HepG2 (cell line): ENCODE measurements around the gene CATSPERD. TPM values are rescaled to one million over a fixed set of nuclear protein-coding genes. Genes with fewer than 3 reads are reported as not detected.

ENCODE experiments used
- CENPBD1 ChIP-seq: sonication (generic); formaldehyde crosslinking; IDR thresholded peaks from 2 replicates; pipeline ENCODE4 v1.8.0; 2022; ENCODE audit warnings: missing genetic modification reagents, low read depth, mild to moderate bottlenecking, borderline replicate concordance
- EZH2 ChIP-seq: conservative IDR thresholded peaks from 2 replicates; pipeline ENCODE4 v1.6.1; 2012; ENCODE audit warnings: mild to moderate bottlenecking, low read depth, low read length, moderate library complexity
- FOSL1 ChIP-seq: sonication (generic); formaldehyde crosslinking; IDR thresholded peaks from 2 replicates; pipeline ENCODE4 v1.9.0; 2021; ENCODE audit warnings: missing genetic modification reagents, borderline replicate concordance
- GATAD2A ChIP-seq: IDR thresholded peaks from 2 replicates; pipeline ENCODE4 v1.6.1; 2016
- HNRNPLL ChIP-seq: fragments of 200-400 bp; formaldehyde crosslinking; IDR thresholded peaks from 2 replicates; pipeline ENCODE4 v1.6.1; 2017; ENCODE audit warnings: mild to moderate bottlenecking, low read depth, low read length; ENCODE audit not compliant: poor library complexity, severe bottlenecking
- NFKBIZ ChIP-seq: IDR thresholded peaks from 2 replicates; pipeline ENCODE4 v1.6.1; 2018; ENCODE audit warnings: missing genetic modification reagents, missing compliant biosample characterization
- SMYD3 ChIP-seq: sonication (generic); formaldehyde crosslinking; IDR thresholded peaks from 2 replicates; pipeline ENCODE4 v1.8.1; 2023; ENCODE audit warnings: mild to moderate bottlenecking, missing genetic modification reagents
- STAT5B ChIP-seq: sonication (generic); formaldehyde crosslinking; IDR thresholded peaks from 2 replicates; pipeline ENCODE4 v1.4.0; 2020; ENCODE audit warnings: missing genetic modification reagents
- TFDP1 ChIP-seq: IDR thresholded peaks from 2 replicates; pipeline ENCODE4 v1.6.1; 2016; ENCODE audit warnings: missing compliant biosample characterization, missing genetic modification reagents, borderline replicate concordance
- UBTF ChIP-seq: sonication (generic); formaldehyde crosslinking; IDR thresholded peaks from 2 replicates; pipeline ENCODE4 v1.4.0; 2020; ENCODE audit warnings: mild to moderate bottlenecking, missing genetic modification reagents
- ZBTB49 ChIP-seq: sonication (generic); formaldehyde crosslinking; IDR thresholded peaks from 2 replicates; pipeline ENCODE4 v1.4.0; 2020; ENCODE audit warnings: missing genetic modification reagents, borderline replicate concordance
- ZBTB7A ChIP-seq: sonication (generic); formaldehyde crosslinking; IDR thresholded peaks from 2 replicates; pipeline ENCODE4 v1.8.0; 2022; ENCODE audit warnings: mild to moderate bottlenecking, missing genetic modification reagents
- ZFP62 ChIP-seq: sonication (generic); formaldehyde crosslinking; IDR thresholded peaks from 2 replicates; pipeline ENCODE4 v1.4.0; 2020; ENCODE audit warnings: missing genetic modification reagents
- ZNF276 ChIP-seq: sonication (generic); formaldehyde crosslinking; IDR thresholded peaks from 2 replicates; pipeline ENCODE4 v1.4.0; 2020; ENCODE audit warnings: mild to moderate bottlenecking, low read depth, missing genetic modification reagents
- ZNF331 ChIP-seq: sonication (generic); formaldehyde crosslinking; IDR thresholded peaks from 2 replicates; pipeline ENCODE4 v1.4.0; 2020; ENCODE audit warnings: missing genetic modification reagents
- ZNF672 ChIP-seq: sonication (generic); formaldehyde crosslinking; IDR thresholded peaks from 2 replicates; pipeline ENCODE4 v1.8.1; 2022; ENCODE audit warnings: missing genetic modification reagents
- polyA plus RNA-seq, 8 experiments: library from polyadenylated mRNA; depleted of rRNA in 3 of 8; stranded (reverse) in 7 of 8; unstranded in 1 of 8; fragments of >200 nt; fragmentation: Illumina TruSeq in 4 of 8; extraction: Trizol in 4 of 8; gene quantifications; 2 replicates each; pipeline versions ENCODE4 v1.2.1 to v1.2.3, GENCODE V29; 2011 to 2016; ENCODE audit warnings: low read depth in 4 of 8, missing spikeins in 1 of 8, mixed read lengths in 1 of 8; ENCODE audit not compliant: insufficient read depth in 1 of 8
- total RNA-seq, 5 experiments: library from RNA; depleted of rRNA; stranded (reverse); fragments of >200 nt; fragmentation: Illumina TruSeq; extraction: Trizol; gene quantifications; 2 replicates each; pipeline ENCODE4 v1.2.3, GENCODE V29; 2016; ENCODE audit warnings: low read depth in 1 of 5
- TF ChIP-seq, protein P1 (sequence below): fragments of 450-650 bp; IDR thresholded peaks from 2 replicates; pipeline ENCODE4 v1.6.1; 2016

Gene CATSPERD
- total and polyA plus RNA-seq, 2 of the 13 experiments (the other 11 are each of a cell fraction or from before 2014, with no cell fraction given), result 0.04 TPM; not detected in 1

DNA sequence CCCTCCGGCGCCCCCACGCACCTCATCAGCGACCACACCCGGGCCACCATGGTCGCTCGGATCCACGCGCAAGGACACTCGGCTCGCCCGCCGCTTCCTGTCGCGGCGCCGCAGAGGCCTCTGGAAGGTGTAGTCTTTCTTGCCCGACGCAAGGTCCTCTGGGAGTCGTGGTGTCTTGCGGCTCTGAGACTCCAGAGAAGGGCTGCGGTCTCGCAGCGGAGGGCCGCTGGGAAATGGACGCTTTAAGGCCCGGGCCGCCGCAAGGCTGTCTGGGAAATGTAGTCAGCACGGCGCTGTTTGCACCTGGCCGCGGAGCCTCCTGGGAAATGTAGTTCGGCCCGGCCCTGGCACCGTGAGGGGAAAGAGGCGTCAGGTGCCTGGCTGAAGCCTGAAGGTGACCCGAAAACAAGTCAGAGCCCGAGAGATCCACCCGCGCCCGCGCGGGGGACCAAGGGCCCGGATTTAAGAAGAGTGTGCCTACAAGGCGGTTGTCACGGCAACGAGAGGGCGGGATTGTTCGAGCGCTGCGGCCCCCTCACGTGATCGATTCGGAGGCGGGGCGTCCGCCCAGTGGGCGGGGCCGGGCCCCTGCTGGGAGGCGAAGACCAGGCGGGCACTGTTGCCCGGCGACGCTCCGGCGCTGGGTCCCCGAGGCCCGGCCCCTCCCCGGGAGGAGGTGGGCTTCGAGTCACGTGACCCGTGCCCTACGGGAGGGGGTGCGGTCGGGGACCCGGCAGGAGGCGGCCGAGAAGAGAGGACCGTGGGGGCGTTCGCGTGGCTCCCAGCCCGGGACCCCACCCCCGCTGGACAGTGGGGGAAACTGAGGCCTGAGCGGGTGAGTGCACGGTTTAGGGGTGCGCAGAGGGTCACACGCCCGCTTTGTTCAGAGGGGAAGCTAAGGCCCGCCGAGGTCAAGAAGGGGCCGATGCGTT lies 39.7 kb upstream of the CATSPERD start, which contains the start of the genes HSD11B1L and MICOS13 (continued):
- no peak for TF ChIP-seq CENPBD1
- TF ChIP-seq FOSL1 (CRISPR knock-in tag), result no peak
- no peak for TF ChIP-seq ZNF276 (CRISPR knock-in tag)
- TF ChIP-seq EZH2, result no peak
- TF ChIP-seq, protein P1, sequence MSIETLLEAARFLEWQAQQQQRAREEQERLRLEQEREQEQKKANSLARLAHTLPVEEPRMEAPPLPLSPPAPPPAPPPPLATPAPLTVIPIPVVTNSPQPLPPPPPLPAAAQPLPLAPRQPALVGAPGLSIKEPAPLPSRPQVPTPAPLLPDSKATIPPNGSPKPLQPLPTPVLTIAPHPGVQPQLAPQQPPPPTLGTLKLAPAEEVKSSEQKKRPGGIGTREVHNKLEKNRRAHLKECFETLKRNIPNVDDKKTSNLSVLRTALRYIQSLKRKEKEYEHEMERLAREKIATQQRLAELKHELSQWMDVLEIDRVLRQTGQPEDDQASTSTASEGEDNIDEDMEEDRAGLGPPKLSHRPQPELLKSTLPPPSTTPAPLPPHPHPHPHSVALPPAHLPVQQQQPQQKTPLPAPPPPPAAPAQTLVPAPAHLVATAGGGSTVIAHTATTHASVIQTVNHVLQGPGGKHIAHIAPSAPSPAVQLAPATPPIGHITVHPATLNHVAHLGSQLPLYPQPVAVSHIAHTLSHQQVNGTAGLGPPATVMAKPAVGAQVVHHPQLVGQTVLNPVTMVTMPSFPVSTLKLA, result 0 out of 2 replicates have a peak, but pooled peaks have one; percentile 1
- TF ChIP-seq ZNF672, result no peak
- peak; percentile 33; the same call in 1 of the 2 replicates for TF ChIP-seq ZNF331 (CRISPR knock-in tag)
- TF ChIP-seq NFKBIZ (CRISPR knock-in tag), result no peak
- peak; percentile 69 for TF ChIP-seq HNRNPLL
- TF ChIP-seq ZFP62 (CRISPR knock-in tag), result 0 out of 2 replicates have a peak, but pooled peaks have one; percentile 94
- no peak for TF ChIP-seq ZBTB49
- TF ChIP-seq SMYD3 (CRISPR knock-in tag), result no peak
- no peak for TF ChIP-seq TFDP1 (CRISPR knock-in tag)
- 0 out of 2 replicates have a peak, but pooled peaks have one; percentile 22 for TF ChIP-seq UBTF
- TF ChIP-seq STAT5B, result peak; percentile 75; the same call in 1 of the 2 replicates
- TF ChIP-seq ZBTB7A (CRISPR knock-in tag), result no peak
- peak; percentile 50 for TF ChIP-seq GATAD2A (CRISPR knock-in tag)
